Activated CD8-positive, alpha-beta T cell treated with anti-CD3 and anti-CD28 coated beads for 36 hours (primary cell): Measurements from ENCODE around the gene FAM149B1. TPM values are rescaled to one million over a fixed set of nuclear protein-coding genes. Genes with fewer than 3 reads are reported as not detected.
A peak's percentile ranks its signal among the peaks of the same experiment; 100 is the strongest.

Source experiments
- ATAC-seq: fragments of 200-7000 bp; cut with Tn5 transposase; one replicate; pipeline ENCODE4 v1.10.0; 2021; ENCODE audit warnings: mild to moderate bottlenecking, moderate library complexity
- CTCF ChIA-PET: fragments of 350-600 bp; sonication (Branson Sonifier 250); formaldehyde crosslinking; loops from one replicate; lab custom pipeline; 2021; ENCODE audit warnings: antibody characterized with exemption; lab: Charles Lee
- POLR2A ChIA-PET: fragments of 350-600 bp; sonication (Branson Sonifier 250); formaldehyde crosslinking; loops from one replicate; lab custom pipeline; 2021; ENCODE audit warnings: antibody characterized with exemption; lab: Charles Lee
- DNase-seq: peaks from one replicate; pipeline ENCODE4 v3.0.0-alpha.2; 2020
- H3K27ac Mint-ChIP-seq: one replicate; pipeline ENCODE4 v1.8.0; 2021; ENCODE audit warnings: mild to moderate bottlenecking, mixed read lengths
- H3K27me3 Mint-ChIP-seq: one replicate; pipeline ENCODE4 v1.8.0; 2021; ENCODE audit warnings: mixed read lengths
- H3K36me3 Mint-ChIP-seq: one replicate; pipeline ENCODE4 v1.8.0; 2021; ENCODE audit warnings: low read depth, mixed read lengths
- H3K4me1 Mint-ChIP-seq: one replicate; pipeline ENCODE4 v1.8.0; 2021; ENCODE audit warnings: low read depth, mixed read lengths
- H3K4me3 Mint-ChIP-seq: one replicate; pipeline ENCODE4 v1.8.0; 2021; ENCODE audit warnings: mild to moderate bottlenecking, moderate library complexity, mixed read lengths
- H3K9me3 Mint-ChIP-seq: one replicate; pipeline ENCODE4 v1.8.0; 2021; ENCODE audit warnings: mixed read lengths
- intact Hi-C: fragments of 100-400 bp; cut with micrococcal nuclease; formaldehyde crosslinking; loops from one replicate; pipeline ENCODE4 v1.10.0; 2022
- total RNA-seq, 2 experiments: library from RNA; stranded (reverse); gene quantifications; one replicate each; pipeline ENCODE4 v1.2.3, GENCODE V29; 2021
- TF ChIP-seq, protein P1 (sequence below): fragments of 200-600 bp; IDR thresholded peaks from one replicate; pipeline ENCODE4 v1.8.0; 2022; ENCODE audit warnings: antibody characterized with exemption, mild to moderate bottlenecking

The FAM149B1 gene
- total RNA-seq, 2 experiments from 2014 or later: 13.0 to 13.3 TPM

DNA sequence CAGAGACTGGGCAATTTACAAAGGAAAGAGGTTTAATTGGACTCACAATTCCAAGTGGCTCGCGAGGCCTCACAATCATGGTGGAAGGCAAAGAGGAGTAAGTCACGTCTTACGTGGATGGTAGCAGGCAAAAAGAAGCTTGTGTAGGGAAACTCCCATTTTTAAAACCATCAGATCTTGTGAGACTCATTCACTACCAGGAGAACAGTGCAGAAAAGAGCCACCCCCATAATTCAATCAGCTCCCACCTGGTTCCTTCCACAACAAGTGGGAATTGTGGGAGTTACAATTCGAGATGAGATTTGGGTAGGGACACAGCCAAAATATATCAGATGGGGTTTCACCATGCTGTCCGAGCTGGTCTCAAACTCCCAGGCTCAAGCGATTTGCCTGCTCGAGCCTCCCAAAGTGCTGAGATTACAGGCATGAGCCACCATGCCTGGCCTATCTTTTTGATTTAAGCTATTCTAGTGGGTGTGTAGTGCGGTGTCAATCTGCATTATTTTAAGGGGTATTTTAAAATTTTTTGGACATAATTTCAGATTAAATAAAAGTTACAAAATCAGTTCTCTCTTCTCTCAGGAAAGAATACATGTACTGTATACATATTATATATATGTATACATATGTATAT, 93.6 kb downstream of the FAM149B1 start:
- POLR2A ChIA-PET: interaction anchor here (1.2 to 2.8 kb wide), 2 partner anchors 9 to 15 kb away, joined by 7 to 11 read pairs; partner anchors contain the start of genes DNAJC9 and MRPS16
- H3K27ac Mint-ChIP-seq: no peak overlapping the region
- intact Hi-C loops: no loop called here
- TF ChIP-seq, protein P1, sequence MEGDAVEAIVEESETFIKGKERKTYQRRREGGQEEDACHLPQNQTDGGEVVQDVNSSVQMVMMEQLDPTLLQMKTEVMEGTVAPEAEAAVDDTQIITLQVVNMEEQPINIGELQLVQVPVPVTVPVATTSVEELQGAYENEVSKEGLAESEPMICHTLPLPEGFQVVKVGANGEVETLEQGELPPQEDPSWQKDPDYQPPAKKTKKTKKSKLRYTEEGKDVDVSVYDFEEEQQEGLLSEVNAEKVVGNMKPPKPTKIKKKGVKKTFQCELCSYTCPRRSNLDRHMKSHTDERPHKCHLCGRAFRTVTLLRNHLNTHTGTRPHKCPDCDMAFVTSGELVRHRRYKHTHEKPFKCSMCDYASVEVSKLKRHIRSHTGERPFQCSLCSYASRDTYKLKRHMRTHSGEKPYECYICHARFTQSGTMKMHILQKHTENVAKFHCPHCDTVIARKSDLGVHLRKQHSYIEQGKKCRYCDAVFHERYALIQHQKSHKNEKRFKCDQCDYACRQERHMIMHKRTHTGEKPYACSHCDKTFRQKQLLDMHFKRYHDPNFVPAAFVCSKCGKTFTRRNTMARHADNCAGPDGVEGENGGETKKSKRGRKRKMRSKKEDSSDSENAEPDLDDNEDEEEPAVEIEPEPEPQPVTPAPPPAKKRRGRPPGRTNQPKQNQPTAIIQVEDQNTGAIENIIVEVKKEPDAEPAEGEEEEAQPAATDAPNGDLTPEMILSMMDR: no peak
- H3K27me3 Mint-ChIP-seq: no peaks in the 10 kb centered on the region
- H3K9me3 Mint-ChIP-seq: peaks cover 10% of the 10 kb centered on the region
- no peak overlapping the region for H3K4me3 Mint-ChIP-seq
- DNase-seq (no peak), ATAC-seq (no peak)
- peaks cover 3% of the 10 kb centered on the region for H3K36me3 Mint-ChIP-seq
- H3K4me1 Mint-ChIP-seq: peaks cover 2% of the 10 kb centered on the region
- CTCF ChIA-PET: interaction anchor here (0.6 to 1.0 kb wide), 2 partner anchors 8 to 213 kb away, joined by 3 read pairs; no protein-coding TSS in a partner anchor

DNA sequence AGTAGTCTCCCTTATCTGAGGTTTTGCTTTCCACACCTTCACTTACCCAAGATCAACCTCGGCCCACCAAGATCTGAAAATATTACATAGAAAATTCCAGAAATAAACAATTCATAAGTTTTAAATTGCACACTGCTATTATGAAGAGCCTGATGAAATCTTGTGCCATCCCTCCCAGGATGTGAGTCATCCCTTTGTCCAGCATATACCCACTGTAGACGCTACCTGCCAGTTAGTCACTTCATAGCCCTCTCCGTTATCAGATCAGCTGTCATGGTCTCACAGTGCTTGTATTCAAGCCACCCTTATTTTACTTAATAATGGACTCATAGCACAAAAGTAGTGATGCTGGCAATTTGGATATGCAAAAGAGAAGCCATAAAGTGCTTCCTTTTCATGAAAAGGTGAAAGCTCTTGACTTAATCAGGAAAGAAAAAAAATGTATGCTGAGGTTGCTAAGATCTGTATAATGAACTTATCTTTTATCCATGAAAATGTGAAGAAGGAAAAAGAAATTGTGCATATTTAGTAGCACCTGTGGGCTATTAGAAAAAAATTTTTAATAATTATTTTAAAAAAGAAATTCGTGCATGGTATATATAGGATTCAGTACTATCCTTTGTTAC, 94.3 kb downstream of the FAM149B1 start:
- Mint-ChIP-seq H3K9me3 (peaks cover 10% of the 10 kb centered on the region), H3K4me1 (peaks cover 2% of the 10 kb centered on the region), H3K36me3 (peaks cover 3% of the 10 kb centered on the region), H3K27ac (no peak overlapping the region), H3K4me3 (no peak overlapping the region), H3K27me3 (no peaks in the 10 kb centered on the region)
- TF ChIP-seq, protein P1: no peak
- intact Hi-C loops: no loop called here
- ChIA-PET CTCF (interaction anchor here (1.0 kb wide), 1 partner anchor 9 kb away, joined by 3 read pairs; no protein-coding TSS in a partner anchor), POLR2A (no interaction called here)
- ATAC-seq (peak; percentile 42), DNase-seq (peak; percentile 12)

DNA sequence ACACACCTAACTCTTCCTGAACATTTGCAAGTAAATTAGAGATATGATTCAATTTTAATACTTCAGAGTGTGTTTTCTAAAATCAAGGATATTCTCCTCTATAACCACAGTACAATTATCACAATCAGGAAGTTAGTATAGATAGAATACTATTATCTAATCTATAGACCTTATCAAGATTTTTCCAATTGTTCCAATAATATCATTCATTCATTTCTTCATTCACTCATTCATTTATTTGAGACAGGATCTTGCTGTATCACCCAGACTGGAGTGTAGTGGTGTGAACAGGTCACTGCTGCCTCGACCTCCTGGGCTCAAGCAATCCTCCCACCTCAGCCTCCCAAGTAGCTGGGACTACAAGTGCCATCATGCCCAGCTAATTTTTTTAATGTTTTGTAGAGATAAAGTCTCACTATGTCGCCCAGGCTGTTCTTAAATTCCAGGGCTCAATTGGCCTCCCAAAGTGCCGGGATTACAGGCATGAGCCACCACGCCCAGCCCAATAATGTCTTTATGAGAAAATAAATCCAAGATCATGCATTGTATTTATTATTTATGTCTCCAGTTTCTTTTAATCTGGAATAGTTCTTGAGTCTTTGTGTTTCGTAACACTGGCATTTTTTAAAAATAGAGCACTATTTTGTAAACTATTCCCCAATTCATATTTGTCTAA, 95.1 kb downstream of the FAM149B1 start:
- Mint-ChIP-seq H3K4me3 (no peak overlapping the region), H3K4me1 (peaks cover 2% of the 10 kb centered on the region), H3K36me3 (peaks cover 3% of the 10 kb centered on the region), H3K9me3 (peaks cover 10% of the 10 kb centered on the region), H3K27me3 (no peaks in the 10 kb centered on the region), H3K27ac (no peak overlapping the region)
- POLR2A ChIA-PET: interaction anchor here (1.0 kb wide), 1 partner anchor 50 kb away, joined by 3 read pairs; no protein-coding TSS in a partner anchor
- DNase-seq: no peak
- CTCF ChIA-PET: interaction anchor here (0.8 to 1.9 kb wide), 8 partner anchors 8 to 381 kb away, joined by 3 to 10 read pairs (median 6); partner anchors contain the start of gene CFAP70
- intact Hi-C loops: no loop called here
- TF ChIP-seq, protein P1: no peak
- ATAC-seq: no peak

DNA sequence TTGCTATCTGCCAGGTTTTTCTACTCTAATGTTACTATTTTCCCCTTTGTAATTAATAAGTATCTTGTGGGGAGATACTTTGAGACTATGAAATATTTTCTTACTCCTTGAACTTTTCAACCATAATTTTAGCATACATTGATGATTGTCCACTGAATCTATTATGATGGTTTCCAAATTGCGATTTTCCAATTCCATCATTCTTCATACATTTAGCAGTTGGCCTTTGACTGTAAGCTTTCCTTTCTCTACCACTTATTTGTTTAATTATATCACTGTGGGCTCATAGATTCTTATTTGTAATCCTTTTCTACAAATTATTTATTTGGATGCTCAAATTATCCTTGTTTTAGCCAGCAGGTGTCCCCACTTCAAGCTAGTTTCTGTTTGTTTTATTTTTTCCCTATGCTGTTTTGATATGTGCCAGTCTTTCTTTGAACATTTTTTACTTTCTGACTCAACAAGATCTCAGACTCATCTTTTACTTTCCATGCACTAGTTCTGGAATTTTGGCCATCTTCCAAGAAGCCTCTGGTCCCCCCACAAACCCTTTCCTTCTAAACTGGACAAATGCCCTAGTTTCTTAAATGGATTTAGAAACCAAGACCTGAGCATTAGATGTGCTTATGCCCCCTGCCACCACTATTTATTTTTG, 95.9 kb downstream of the FAM149B1 start:
- CTCF ChIA-PET: interaction anchor here (0.8 to 1.9 kb wide), 12 partner anchors 9 to 380 kb away, joined by 3 to 10 read pairs (median 3); partner anchors contain the start of genes CFAP70 and DNAJC9
- TF ChIP-seq, protein P1: peak; percentile 71
- POLR2A ChIA-PET: interaction anchor here (1.0 kb wide), 2 partner anchors 17 to 49 kb away, joined by 3 read pairs; partner anchors contain the start of gene DNAJC9
- Mint-ChIP-seq H3K27me3 (no peaks in the 10 kb centered on the region), H3K9me3 (peaks cover 5% of the 10 kb centered on the region), H3K27ac (no peak overlapping the region), H3K36me3 (peaks cover 2% of the 10 kb centered on the region), H3K4me1 (peaks cover 2% of the 10 kb centered on the region), H3K4me3 (no peak overlapping the region)
- intact Hi-C loops: no loop called here
- ATAC-seq (peak; percentile 47), DNase-seq (peak; percentile 18)
